HG02885 (cell line): Measurements from ENCODE around the gene ITPK1.

ENCODE experiments used
- ATAC-seq: cut with Tn5 transposase; IDR thresholded peaks from one replicate; pipeline ENCODE4 v1.9.1; 2021; ENCODE audit warnings: mild to moderate bottlenecking; ENCODE audit not compliant: unreplicated experiment, poor library complexity

ITPK1 gene

GRCh38 chr14:93048843-93049242 is 66.9 kb downstream of the ITPK1 start:
- ATAC-seq = no peak

- no peak for ATAC-seq
Observed at GRCh38 chr14:93047661-93048060, 68.1 kb downstream of the ITPK1 start.

GRCh38 chr14:93047157-93047556 is 68.6 kb downstream of the ITPK1 start:
- ATAC-seq = no peak

- no peak for ATAC-seq
Observed at GRCh38 chr14:93046705-93047050, 69.0 kb downstream of the ITPK1 start.

- no peak for ATAC-seq
Observed at GRCh38 chr14:93045965-93046704, 69.6 kb downstream of the ITPK1 start.

- ATAC-seq = peak; percentile 18
Observed at GRCh38 chr14:93045211-93045674, 70.5 kb downstream of the ITPK1 start.

- peak; percentile 81 for ATAC-seq
Observed at GRCh38 chr14:93044556-93044955, 71.2 kb downstream of the ITPK1 start.

- ATAC-seq = no peak
Observed at GRCh38 chr14:93044121-93044520, 71.6 kb downstream of the ITPK1 start.

GRCh38 chr14:93042968-93043940 is 72.5 kb downstream of the ITPK1 start:
- no peak for ATAC-seq

GRCh38 chr14:93041830-93042229 is 73.9 kb downstream of the ITPK1 start:
- ATAC-seq = no peak

GRCh38 chr14:93040982-93041381 is 74.7 kb downstream of the ITPK1 start:
- no peak for ATAC-seq

- ATAC-seq = no peak
Observed at GRCh38 chr14:93040443-93040842, 75.3 kb downstream of the ITPK1 start.

GRCh38 chr14:93039649-93040315 is 75.9 kb downstream of the ITPK1 start:
- no peak for ATAC-seq

- no peak for ATAC-seq
Observed at GRCh38 chr14:93037351-93037750, 78.4 kb downstream of the ITPK1 start.

GRCh38 chr14:93036652-93037345 is 78.9 kb downstream of the ITPK1 start:
- ATAC-seq = no peak

- ATAC-seq = no peak
Observed at GRCh38 chr14:93035917-93036651, 79.6 kb downstream of the ITPK1 start.

GRCh38 chr14:93035585-93035916 is 80.2 kb downstream of the ITPK1 start:
- no peak for ATAC-seq

- ATAC-seq = no peak
Observed at GRCh38 chr14:93034671-93034994, 81.1 kb downstream of the ITPK1 start.

- ATAC-seq = peak; percentile 71
Observed at GRCh38 chr14:93033983-93034670, 81.6 kb downstream of the ITPK1 start.
